Endothelial cell of umbilical vein (primary cell): Measurements from ENCODE around the gene SLC39A8.

ENCODE experiments used
- EZH2 ChIP-seq: IDR thresholded peaks from 2 replicates; pipeline ENCODE4 v1.6.1; 2012; ENCODE audit warnings: borderline replicate concordance, low read depth, mild to moderate bottlenecking, moderate library complexity, low read length, inconsistent platforms; ENCODE audit not compliant: severe bottlenecking
- JUN ChIP-seq: IDR thresholded peaks from 2 replicates; pipeline ENCODE4 v1.6.1; 2011; ENCODE audit warnings: borderline replicate concordance, low read depth; ENCODE audit not compliant: insufficient read length, insufficient read depth
- MYC ChIP-seq: IDR thresholded peaks from one replicate; pipeline ENCODE4 v1.6.1; 2011; ENCODE audit warnings: mild to moderate bottlenecking, low read depth, low read length
- POLR2AphosphoS5 ChIP-seq: IDR thresholded peaks from 2 replicates; pipeline ENCODE4 v1.6.1; 2012; ENCODE audit warnings: low read depth, mild to moderate bottlenecking, control low read depth, low read length, moderate library complexity; ENCODE audit not compliant: insufficient read depth
- TF ChIP-seq, protein P1 (sequence below), 2 donors: IDR thresholded peaks; 1 replicate in 1 of 2; 2 replicates in 1 of 2; pipeline ENCODE4 v1.5.1; 2011; ENCODE audit warnings: low read length in 2 of 2, mild to moderate bottlenecking in 2 of 2, moderate library complexity in 2 of 2, control low read depth in 1 of 2, inconsistent platforms in 1 of 2, low read depth in 1 of 2; ENCODE audit not compliant: insufficient read depth in 1 of 2; ENCODE audit errors: extremely low read depth in 1 of 2
- TF ChIP-seq, protein P2 (sequence below): IDR thresholded peaks from 2 replicates; pipeline ENCODE4 v1.6.1; 2011; ENCODE audit not compliant: insufficient read depth, insufficient read length

DNA sequence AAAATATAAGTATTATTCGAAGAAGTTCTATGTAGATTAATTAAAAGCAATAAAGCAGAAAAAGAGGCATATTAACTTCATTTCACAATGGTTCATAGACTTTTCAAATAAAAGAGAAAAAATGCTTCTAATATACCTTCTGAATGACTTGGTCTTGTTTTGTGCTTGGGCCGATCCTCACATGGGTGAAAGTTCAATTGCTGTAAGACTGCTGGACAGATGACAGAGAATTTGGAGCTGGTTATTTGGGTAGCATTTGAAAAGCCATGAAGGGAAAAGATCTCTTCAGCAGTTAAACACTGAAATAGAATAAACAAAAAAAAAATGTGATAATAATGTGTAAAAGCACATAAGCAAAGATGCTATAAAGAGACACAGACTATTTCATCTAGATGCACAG lies 29.8 kb downstream of the SLC39A8 start:
- TF ChIP-seq, protein P1, sequence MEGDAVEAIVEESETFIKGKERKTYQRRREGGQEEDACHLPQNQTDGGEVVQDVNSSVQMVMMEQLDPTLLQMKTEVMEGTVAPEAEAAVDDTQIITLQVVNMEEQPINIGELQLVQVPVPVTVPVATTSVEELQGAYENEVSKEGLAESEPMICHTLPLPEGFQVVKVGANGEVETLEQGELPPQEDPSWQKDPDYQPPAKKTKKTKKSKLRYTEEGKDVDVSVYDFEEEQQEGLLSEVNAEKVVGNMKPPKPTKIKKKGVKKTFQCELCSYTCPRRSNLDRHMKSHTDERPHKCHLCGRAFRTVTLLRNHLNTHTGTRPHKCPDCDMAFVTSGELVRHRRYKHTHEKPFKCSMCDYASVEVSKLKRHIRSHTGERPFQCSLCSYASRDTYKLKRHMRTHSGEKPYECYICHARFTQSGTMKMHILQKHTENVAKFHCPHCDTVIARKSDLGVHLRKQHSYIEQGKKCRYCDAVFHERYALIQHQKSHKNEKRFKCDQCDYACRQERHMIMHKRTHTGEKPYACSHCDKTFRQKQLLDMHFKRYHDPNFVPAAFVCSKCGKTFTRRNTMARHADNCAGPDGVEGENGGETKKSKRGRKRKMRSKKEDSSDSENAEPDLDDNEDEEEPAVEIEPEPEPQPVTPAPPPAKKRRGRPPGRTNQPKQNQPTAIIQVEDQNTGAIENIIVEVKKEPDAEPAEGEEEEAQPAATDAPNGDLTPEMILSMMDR (IDR thresholded peaks at IDR 0.05; ENCODE audit: extremely low read depth in 1 of 2, insufficient read depth in 1 of 2, low read depth in 1 of 2, low read length in 2 of 2), result no peak
- TF ChIP-seq MYC (no peak), EZH2 (no peak), POLR2AphosphoS5 (no peak), JUN (no peak)
- TF ChIP-seq, protein P2, sequence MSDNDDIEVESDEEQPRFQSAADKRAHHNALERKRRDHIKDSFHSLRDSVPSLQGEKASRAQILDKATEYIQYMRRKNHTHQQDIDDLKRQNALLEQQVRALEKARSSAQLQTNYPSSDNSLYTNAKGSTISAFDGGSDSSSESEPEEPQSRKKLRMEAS, result no peak
